ENCODE results near the gene PRKG1.

PRKG1 gene

DNA sequence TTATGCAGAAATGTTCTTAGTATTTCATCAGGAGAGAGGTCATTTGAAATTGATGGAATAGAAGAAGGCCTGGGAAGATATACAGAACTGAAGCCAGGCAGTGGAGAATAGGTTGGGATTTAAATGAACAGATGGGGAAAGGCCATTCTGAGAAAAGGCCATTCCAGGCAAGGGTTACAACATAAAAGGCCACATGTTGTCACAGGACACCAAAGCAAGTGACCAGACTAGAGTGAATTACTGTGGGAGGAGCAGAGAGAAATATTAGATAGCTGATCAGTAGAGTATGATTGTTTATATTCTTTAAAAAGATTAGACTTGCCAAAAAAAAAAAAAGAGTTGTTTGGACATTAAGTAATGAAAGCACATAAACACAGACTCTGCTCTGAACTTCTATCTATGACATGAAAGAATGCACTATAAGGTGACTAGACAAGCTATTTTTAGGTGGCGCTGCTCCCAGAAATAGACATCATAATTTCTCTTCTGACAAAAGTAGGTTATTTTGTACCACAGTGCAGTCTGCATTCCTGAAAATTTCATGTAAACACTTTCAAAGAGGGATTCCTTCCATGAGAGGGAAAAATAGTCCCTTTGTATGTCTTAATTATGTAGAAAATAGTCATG, 1184.6 kb downstream of the PRKG1 start:
- H3K27me3 ChIP-seq (ENCODE audit: control insufficient read depth, insufficient read depth, low read length): no peaks in the 10 kb centered on the region

DNA sequence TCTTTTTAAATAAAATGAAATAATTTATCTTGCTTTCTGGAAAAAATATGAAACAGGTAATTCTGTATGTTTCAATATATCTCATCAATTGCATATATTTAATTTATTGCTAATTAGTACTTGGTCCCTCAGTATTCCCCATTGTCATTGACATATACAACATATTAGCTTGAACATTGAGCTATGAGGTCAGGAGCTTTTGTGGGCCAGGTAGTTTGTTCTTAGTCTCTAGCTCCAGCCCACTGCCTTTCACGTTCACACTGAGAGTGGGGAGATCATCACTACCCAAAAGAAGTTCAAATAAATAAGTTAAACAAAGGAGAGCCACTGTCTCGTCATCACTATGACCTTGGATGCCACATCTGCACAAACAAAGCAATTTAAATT, 1185.1 kb downstream of the PRKG1 start:
- Histone ChIP-seq H3K9ac (ENCODE audit: low read depth, low read length) (no peak overlapping the region), H3K27me3 (ENCODE audit: control insufficient read depth, insufficient read depth, low read length) (no peaks in the 10 kb centered on the region), H3K36me3 (ENCODE audit: control insufficient read depth, insufficient read depth, low read length) (no peaks in the 10 kb centered on the region), H3K4me1 (ENCODE audit: control insufficient read depth, insufficient read depth, low read length) (peaks cover under 1% of the 10 kb centered on the region), H3K9me3 (ENCODE audit: control insufficient read depth, insufficient read depth, low read length) (no peaks in the 10 kb centered on the region), H3K4me3 (ENCODE audit: low read depth, low read length) (no peak overlapping the region)

More for the DNA sequence above, 1184.6 kb downstream of the PRKG1 start:
- Histone ChIP-seq H3K9ac (ENCODE audit: low read depth, low read length) (no peak overlapping the region), H3K9me3 (ENCODE audit: control insufficient read depth, insufficient read depth, low read length) (no peaks in the 10 kb centered on the region), H3K4me1 (ENCODE audit: control insufficient read depth, insufficient read depth, low read length) (no peaks in the 10 kb centered on the region), H3K4me3 (ENCODE audit: low read depth, low read length) (no peak overlapping the region), H3K36me3 (ENCODE audit: control insufficient read depth, insufficient read depth, low read length) (no peaks in the 10 kb centered on the region)

DNA sequence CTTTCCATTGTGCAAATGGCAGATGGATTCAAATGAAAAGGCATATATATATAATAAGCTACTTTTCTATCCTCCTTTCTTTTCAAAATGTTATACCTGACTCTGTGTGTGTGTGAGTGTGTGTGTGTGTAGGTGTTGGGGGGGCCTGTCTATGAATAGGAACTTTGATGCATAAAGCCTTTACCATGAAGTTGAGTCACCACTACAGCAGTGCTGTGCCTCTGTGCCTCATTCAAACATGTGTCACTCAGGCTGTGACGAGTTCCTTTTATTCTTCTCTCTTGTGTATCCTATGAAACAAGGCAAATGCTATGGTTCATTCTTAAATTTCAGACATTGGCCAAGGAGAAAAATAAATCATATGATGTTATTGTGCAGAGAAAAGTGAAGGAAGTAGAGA, 1187.1 kb downstream of the PRKG1 start:
- Histone ChIP-seq H3K4me1 (ENCODE audit: control insufficient read depth, insufficient read depth, low read length) (peaks cover 12% of the 10 kb centered on the region), H3K9me3 (ENCODE audit: control insufficient read depth, insufficient read depth, low read length) (no peaks in the 10 kb centered on the region), H3K27me3 (ENCODE audit: control insufficient read depth, insufficient read depth, low read length) (no peaks in the 10 kb centered on the region), H3K9ac (ENCODE audit: low read depth, low read length) (no peak overlapping the region), H3K36me3 (ENCODE audit: control insufficient read depth, insufficient read depth, low read length) (no peaks in the 10 kb centered on the region), H3K4me3 (ENCODE audit: low read depth, low read length) (no peak overlapping the region)

DNA sequence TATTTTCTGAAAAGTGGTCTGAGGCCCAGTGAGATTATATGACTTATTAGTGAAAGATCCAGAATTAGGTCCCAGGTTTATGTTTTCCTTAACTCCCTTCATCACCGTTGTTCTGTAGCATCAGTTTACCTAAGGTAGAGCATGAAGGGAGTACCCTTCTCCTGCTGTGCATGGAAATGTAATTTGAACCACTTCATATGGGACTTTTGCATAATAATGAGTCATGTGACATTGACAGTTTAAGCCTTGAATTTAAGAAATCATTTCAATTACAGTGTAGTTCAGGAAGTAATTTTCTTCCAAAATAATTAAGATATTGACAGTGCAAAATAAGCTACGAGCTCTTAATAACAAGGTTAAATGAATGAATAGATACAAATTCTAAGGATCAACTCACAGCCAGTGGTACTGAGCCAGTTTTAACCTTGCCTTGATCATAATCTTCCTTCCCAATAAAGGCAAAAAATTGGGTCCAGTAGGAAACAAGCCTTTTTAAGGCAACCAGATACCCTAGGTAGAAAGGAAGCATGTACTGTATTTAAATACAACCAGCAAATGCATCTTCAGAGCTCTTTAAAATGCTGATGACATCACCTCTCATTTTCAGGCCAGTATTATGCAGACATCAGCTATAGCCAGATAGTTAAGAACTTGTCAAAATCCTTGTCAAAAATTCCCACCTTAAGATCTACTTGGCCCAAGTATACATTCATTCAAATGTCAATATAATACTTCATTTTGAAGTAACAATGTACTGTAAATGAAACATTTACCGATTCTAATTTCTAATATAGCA, 1191.0 kb downstream of the PRKG1 start:
- H3K9me3 ChIP-seq (ENCODE audit: control insufficient read depth, insufficient read depth, low read length): no peaks in the 10 kb centered on the region
- no peaks in the 10 kb centered on the region for H3K36me3 ChIP-seq (ENCODE audit: control insufficient read depth, insufficient read depth, low read length)
- H3K27me3 ChIP-seq (ENCODE audit: control insufficient read depth, insufficient read depth, low read length): no peaks in the 10 kb centered on the region
- H3K4me3 ChIP-seq (ENCODE audit: low read depth, low read length): no peak overlapping the region
- peaks cover 12% of the 10 kb centered on the region for H3K4me1 ChIP-seq (ENCODE audit: control insufficient read depth, insufficient read depth, low read length)
- H3K9ac ChIP-seq (ENCODE audit: low read depth, low read length): no peak overlapping the region

DNA sequence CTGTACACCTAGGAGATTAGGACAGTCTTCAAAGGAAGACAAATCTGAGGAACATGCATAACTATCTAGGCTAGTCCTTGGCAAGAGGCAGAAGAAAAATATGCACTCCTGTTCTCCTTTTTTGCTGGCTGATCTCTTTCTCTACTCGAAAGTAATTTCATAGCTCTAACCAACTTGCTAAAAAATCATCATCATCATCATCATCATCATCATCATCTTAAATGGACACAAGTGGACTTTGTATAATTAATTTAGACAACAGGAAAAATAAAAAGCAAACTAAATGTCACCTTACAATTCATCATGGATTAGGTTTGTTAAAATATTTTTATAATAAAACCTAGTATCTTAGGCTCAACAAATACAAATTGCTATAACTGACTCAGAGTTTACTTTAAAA, 1192.6 kb downstream of the PRKG1 start:
- H3K4me1 ChIP-seq (ENCODE audit: control insufficient read depth, insufficient read depth, low read length): peaks cover 12% of the 10 kb centered on the region
- H3K9ac ChIP-seq (ENCODE audit: low read depth, low read length): no peak overlapping the region
- no peaks in the 10 kb centered on the region for H3K9me3 ChIP-seq (ENCODE audit: control insufficient read depth, insufficient read depth, low read length)
- no peaks in the 10 kb centered on the region for H3K36me3 ChIP-seq (ENCODE audit: control insufficient read depth, insufficient read depth, low read length)
- no peaks in the 10 kb centered on the region for H3K27me3 ChIP-seq (ENCODE audit: control insufficient read depth, insufficient read depth, low read length)
- no peak overlapping the region for H3K4me3 ChIP-seq (ENCODE audit: low read depth, low read length)

DNA sequence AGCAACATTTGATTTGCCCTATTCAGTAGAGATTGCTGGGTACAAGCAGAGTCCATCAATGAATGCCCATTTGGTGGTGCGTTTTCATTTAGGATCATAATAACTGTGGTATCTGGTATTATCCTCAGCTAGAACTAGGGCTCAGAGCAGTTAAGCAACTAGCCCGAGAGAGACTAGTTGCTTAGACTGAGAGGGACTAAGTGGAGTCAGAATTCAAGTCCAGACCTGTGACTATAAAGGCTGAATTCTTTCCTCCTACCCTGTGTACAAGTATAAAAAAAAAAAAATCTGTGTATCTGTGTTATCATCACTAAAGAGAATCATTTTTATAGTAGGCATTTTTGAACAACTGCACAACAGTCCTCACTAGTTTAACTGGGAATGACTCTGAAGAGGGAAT, 1194.5 kb downstream of the PRKG1 start:
- Histone ChIP-seq H3K9me3 (ENCODE audit: control insufficient read depth, insufficient read depth, low read length) (no peaks in the 10 kb centered on the region), H3K36me3 (ENCODE audit: control insufficient read depth, insufficient read depth, low read length) (no peaks in the 10 kb centered on the region), H3K9ac (ENCODE audit: low read depth, low read length) (no peak overlapping the region), H3K4me3 (ENCODE audit: low read depth, low read length) (no peak overlapping the region), H3K4me1 (ENCODE audit: control insufficient read depth, insufficient read depth, low read length) (peaks cover 12% of the 10 kb centered on the region), H3K27me3 (ENCODE audit: control insufficient read depth, insufficient read depth, low read length) (no peaks in the 10 kb centered on the region)

DNA sequence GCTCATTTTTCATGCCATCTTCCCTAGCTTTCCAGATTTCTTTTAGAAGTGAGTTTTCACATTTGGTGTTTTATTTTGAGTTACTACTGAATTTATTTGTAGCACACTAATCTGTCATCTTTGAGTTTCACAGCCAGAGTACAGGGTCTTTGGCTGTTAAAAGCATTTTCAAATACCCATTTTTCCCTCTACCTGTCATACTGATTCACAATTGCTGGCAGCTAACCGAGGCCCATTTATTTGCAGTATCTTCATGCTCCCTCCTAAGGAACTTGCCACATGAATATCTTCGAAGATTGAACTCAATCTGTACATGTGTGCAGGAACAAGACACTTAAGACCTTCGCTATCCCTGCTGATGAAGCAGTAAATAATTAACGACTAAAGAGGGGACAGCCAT, 1194.9 kb downstream of the PRKG1 start:
- H3K9me3 ChIP-seq (ENCODE audit: control insufficient read depth, insufficient read depth, low read length): no peaks in the 10 kb centered on the region
- no peak overlapping the region for H3K9ac ChIP-seq (ENCODE audit: low read depth, low read length)
- H3K4me3 ChIP-seq (ENCODE audit: low read depth, low read length): no peak overlapping the region
- no peaks in the 10 kb centered on the region for H3K36me3 ChIP-seq (ENCODE audit: control insufficient read depth, insufficient read depth, low read length)
- no peaks in the 10 kb centered on the region for H3K27me3 ChIP-seq (ENCODE audit: control insufficient read depth, insufficient read depth, low read length)
- H3K4me1 ChIP-seq (ENCODE audit: control insufficient read depth, insufficient read depth, low read length): peaks cover 12% of the 10 kb centered on the region

DNA sequence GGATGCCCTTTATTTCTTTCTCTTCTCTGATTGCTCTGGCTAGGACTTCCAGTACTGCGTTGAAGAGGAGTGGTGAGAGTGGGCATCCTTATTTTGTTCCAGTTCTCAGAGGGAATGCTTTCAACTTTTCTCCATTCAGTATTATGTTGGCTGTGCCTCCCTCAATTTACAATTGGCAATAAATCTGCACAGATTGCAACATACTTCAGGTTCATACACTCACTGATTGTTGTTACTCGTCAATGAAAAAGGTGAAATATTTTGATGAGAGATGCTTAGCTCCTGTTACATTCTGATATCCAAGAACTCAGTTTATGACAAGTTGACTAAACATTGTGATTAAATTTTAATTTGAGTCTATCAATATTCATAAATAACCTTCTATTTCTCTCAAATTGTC, 1201.9 kb downstream of the PRKG1 start:
- Histone ChIP-seq H3K9ac (ENCODE audit: low read depth, low read length) (no peak overlapping the region), H3K4me3 (ENCODE audit: low read depth, low read length) (no peak overlapping the region), H3K9me3 (ENCODE audit: control insufficient read depth, insufficient read depth, low read length) (no peaks in the 10 kb centered on the region), H3K27me3 (ENCODE audit: control insufficient read depth, insufficient read depth, low read length) (no peaks in the 10 kb centered on the region), H3K4me1 (ENCODE audit: control insufficient read depth, insufficient read depth, low read length) (no peaks in the 10 kb centered on the region), H3K36me3 (ENCODE audit: control insufficient read depth, insufficient read depth, low read length) (no peaks in the 10 kb centered on the region)

DNA sequence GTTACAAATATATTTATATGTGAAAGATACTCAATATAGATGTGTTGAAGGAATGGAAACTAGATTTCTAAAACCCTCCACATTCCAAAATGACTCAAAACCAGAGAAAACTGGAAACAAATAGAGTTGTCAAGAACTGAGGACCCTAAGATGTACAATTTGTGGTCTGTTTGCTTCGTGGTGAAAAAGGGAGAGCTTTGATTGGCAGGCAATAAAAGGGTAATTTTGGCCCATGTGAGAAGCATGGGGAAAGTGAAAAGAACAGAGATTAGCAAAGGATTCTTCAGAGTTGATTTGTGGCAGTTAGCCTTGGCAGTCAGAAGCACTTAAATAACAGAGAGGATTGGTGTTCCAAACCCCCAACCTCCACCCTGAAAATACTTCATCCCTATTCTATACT, 1202.7 kb downstream of the PRKG1 start:
- H3K27me3 ChIP-seq (ENCODE audit: control insufficient read depth, insufficient read depth, low read length): no peaks in the 10 kb centered on the region
- H3K9ac ChIP-seq (ENCODE audit: low read depth, low read length): no peak overlapping the region
- no peaks in the 10 kb centered on the region for H3K9me3 ChIP-seq (ENCODE audit: control insufficient read depth, insufficient read depth, low read length)
- no peak overlapping the region for H3K4me3 ChIP-seq (ENCODE audit: low read depth, low read length)
- no peaks in the 10 kb centered on the region for H3K4me1 ChIP-seq (ENCODE audit: control insufficient read depth, insufficient read depth, low read length)
- H3K36me3 ChIP-seq (ENCODE audit: control insufficient read depth, insufficient read depth, low read length): no peaks in the 10 kb centered on the region

DNA sequence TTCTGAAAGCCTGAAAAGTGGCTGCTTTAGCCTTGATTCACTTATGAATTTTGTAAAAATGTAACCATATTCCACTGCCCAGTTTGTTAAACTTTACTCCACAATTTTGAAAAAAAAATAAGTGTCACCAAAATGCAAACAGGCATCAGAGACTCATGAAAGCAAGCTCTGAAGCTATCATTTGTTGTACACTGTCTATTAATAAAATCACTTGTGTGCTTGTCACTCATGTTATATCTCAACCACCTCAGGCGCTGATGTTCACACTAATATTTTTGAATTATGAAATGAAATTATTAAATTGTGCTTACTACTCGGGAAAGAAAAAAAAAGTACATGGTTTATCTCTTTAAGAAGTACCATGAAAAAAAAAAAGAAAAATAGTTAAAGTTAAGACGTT, 1205.3 kb downstream of the PRKG1 start:
- H3K27me3 ChIP-seq (ENCODE audit: control insufficient read depth, insufficient read depth, low read length): no peaks in the 10 kb centered on the region
- H3K4me3 ChIP-seq (ENCODE audit: low read depth, low read length): no peak overlapping the region
- H3K9ac ChIP-seq (ENCODE audit: low read depth, low read length): no peak overlapping the region
- H3K36me3 ChIP-seq (ENCODE audit: control insufficient read depth, insufficient read depth, low read length): no peaks in the 10 kb centered on the region
- no peaks in the 10 kb centered on the region for H3K9me3 ChIP-seq (ENCODE audit: control insufficient read depth, insufficient read depth, low read length)
- no peaks in the 10 kb centered on the region for H3K4me1 ChIP-seq (ENCODE audit: control insufficient read depth, insufficient read depth, low read length)

DNA sequence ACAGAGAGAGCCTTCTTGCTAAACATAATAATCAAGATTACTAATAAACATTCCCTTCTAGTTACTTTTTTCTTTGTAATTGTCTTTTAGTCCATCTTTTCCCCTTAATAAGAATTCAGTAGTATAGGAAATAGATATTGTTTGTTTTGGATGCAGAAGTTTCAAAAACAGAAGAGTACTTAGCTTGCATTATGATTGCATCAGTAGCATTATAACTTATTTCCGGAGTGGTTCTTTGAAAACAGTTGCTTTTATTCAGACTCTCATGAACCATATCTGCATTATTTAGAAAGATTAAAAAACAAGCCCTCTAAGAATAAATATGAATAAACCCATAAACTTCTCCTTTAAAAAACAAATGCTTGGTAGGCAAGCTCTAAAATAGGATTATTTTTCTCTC, 1205.8 kb downstream of the PRKG1 start:
- Histone ChIP-seq H3K36me3 (ENCODE audit: control insufficient read depth, insufficient read depth, low read length) (no peaks in the 10 kb centered on the region), H3K4me1 (ENCODE audit: control insufficient read depth, insufficient read depth, low read length) (no peaks in the 10 kb centered on the region), H3K9ac (ENCODE audit: low read depth, low read length) (no peak overlapping the region), H3K4me3 (ENCODE audit: low read depth, low read length) (no peak overlapping the region), H3K27me3 (ENCODE audit: control insufficient read depth, insufficient read depth, low read length) (no peaks in the 10 kb centered on the region), H3K9me3 (ENCODE audit: control insufficient read depth, insufficient read depth, low read length) (no peaks in the 10 kb centered on the region)

DNA sequence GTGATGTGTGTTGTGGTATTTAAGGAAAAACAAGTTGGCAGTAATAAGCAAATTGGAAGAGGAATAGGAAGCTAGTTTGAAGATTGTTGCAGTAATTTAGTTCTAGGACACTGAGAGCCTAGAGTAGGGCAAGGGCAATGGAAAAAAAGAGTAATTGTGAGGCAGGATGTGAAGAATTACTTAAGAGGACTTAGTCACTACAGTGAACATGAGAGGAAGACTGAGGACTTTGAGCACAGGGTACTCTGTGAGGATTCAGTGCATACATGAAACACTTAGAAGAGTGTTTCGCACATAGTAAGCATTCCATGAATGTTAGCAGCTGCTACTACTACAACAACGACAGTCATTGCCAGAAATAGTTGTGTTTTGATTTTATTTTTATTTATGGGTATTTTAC, 1208.9 kb downstream of the PRKG1 start:
- H3K9ac ChIP-seq (ENCODE audit: low read depth, low read length): no peak overlapping the region
- H3K9me3 ChIP-seq (ENCODE audit: control insufficient read depth, insufficient read depth, low read length): no peaks in the 10 kb centered on the region
- H3K4me1 ChIP-seq (ENCODE audit: control insufficient read depth, insufficient read depth, low read length): no peaks in the 10 kb centered on the region
- H3K4me3 ChIP-seq (ENCODE audit: low read depth, low read length): no peak overlapping the region
- H3K36me3 ChIP-seq (ENCODE audit: control insufficient read depth, insufficient read depth, low read length): no peaks in the 10 kb centered on the region
- H3K27me3 ChIP-seq (ENCODE audit: control insufficient read depth, insufficient read depth, low read length): no peaks in the 10 kb centered on the region
